Measurements from ENCODE around the gene MOXD1.

GRCh38 chr6:132413499-132413802 is 12.2 kb upstream of the MOXD1 start:
- TF ChIP-seq POLR2A (IDR thresholded peaks at IDR 0.05) (no peak), POLR2AphosphoS5 (IDR thresholded peaks at IDR 0.05; ENCODE audit: insufficient read depth in 1 of 2, low read depth in 1 of 2) (no peak), CTCF (IDR thresholded peaks at IDR 0.05) (no peak)

Measured in vagina (tissue), 2 donors.